ENCODE data around the gene ZNF521.
"Not testable (repeated sequence)": the region's sequence is repeated elsewhere in the genome, so short reads cannot be mapped to it uniquely, and the experiment has no call there.

ZNF521 gene

GRCh38 chr18:25279556-25279955 lies 72.4 kb downstream of the ZNF521 start:
- no peak for TF ChIP-seq CTCF (IDR thresholded peaks at IDR 0.05)
- no peaks in the 10 kb centered on the region for H3K36me3 ChIP-seq
- H3K4me1 ChIP-seq (ENCODE audit: control insufficient read depth in 1 of 2, insufficient read depth in 1 of 2, low read depth in 1 of 2, low read length in 1 of 2), result peaks cover 0 to 13% of the 10 kb centered on the region in 2 experiments
- no peak overlapping the region for H3K27ac ChIP-seq
- peaks cover 9% of the 10 kb centered on the region for H3K27me3 ChIP-seq
- no peak overlapping the region for H3K4me3 ChIP-seq (ENCODE audit: low read depth in 1 of 2, low read length in 1 of 2)
- H3K9me3 ChIP-seq, result no peaks in the 10 kb centered on the region

- Histone ChIP-seq H3K27me3 (peaks cover 9% of the 10 kb centered on the region), H3K4me3 (ENCODE audit: low read depth in 1 of 2, low read length in 1 of 2) (no peak overlapping the region), H3K4me1 (ENCODE audit: control insufficient read depth in 1 of 2, insufficient read depth in 1 of 2, low read depth in 1 of 2, low read length in 1 of 2) (peaks cover 0 to 9% of the 10 kb centered on the region in 2 experiments), H3K27ac (no peak overlapping the region), H3K36me3 (no peaks in the 10 kb centered on the region), H3K9me3 (no peaks in the 10 kb centered on the region)
- no peak for TF ChIP-seq CTCF (IDR thresholded peaks at IDR 0.05)
Measured at GRCh38 chr18:25279133-25279532, 72.8 kb downstream of the ZNF521 start.

GRCh38 chr18:25278394-25278793 lies 73.6 kb downstream of the ZNF521 start:
- Histone ChIP-seq H3K4me3 (ENCODE audit: low read depth in 1 of 2, low read length in 1 of 2) (no peak overlapping the region), H3K9me3 (no peaks in the 10 kb centered on the region), H3K27ac (no peak overlapping the region), H3K36me3 (no peaks in the 10 kb centered on the region), H3K4me1 (ENCODE audit: control insufficient read depth in 1 of 2, insufficient read depth in 1 of 2, low read depth in 1 of 2, low read length in 1 of 2) (peaks cover 0 to 6% of the 10 kb centered on the region in 2 experiments), H3K27me3 (peaks cover 9% of the 10 kb centered on the region)
- no peak for TF ChIP-seq CTCF (IDR thresholded peaks at IDR 0.05)

- Histone ChIP-seq H3K27me3 (no peaks in the 10 kb centered on the region), H3K4me3 (ENCODE audit: low read depth in 1 of 2, low read length in 1 of 2) (no peak overlapping the region), H3K27ac (no peak overlapping the region), H3K4me1 (ENCODE audit: control insufficient read depth in 1 of 2, insufficient read depth in 1 of 2, low read depth in 1 of 2, low read length in 1 of 2) (no peaks in the 10 kb centered on the region), H3K36me3 (no peaks in the 10 kb centered on the region), H3K9me3 (no peaks in the 10 kb centered on the region)
- no peak for TF ChIP-seq CTCF (IDR thresholded peaks at IDR 0.05)
Measured at GRCh38 chr18:25275412-25276001, 76.5 kb downstream of the ZNF521 start.

GRCh38 chr18:25274926-25275325 lies 77.0 kb downstream of the ZNF521 start:
- Histone ChIP-seq H3K36me3 (no peaks in the 10 kb centered on the region), H3K27ac (no peak overlapping the region), H3K4me3 (ENCODE audit: low read depth in 1 of 2, low read length in 1 of 2) (no peak overlapping the region), H3K4me1 (ENCODE audit: control insufficient read depth in 1 of 2, insufficient read depth in 1 of 2, low read depth in 1 of 2, low read length in 1 of 2) (no peaks in the 10 kb centered on the region), H3K9me3 (no peaks in the 10 kb centered on the region), H3K27me3 (no peaks in the 10 kb centered on the region)
- TF ChIP-seq CTCF (IDR thresholded peaks at IDR 0.05), result no peak

- not testable (repeated sequence) for H3K27ac ChIP-seq; H3K36me3 ChIP-seq; H3K4me1 ChIP-seq (ENCODE audit: control insufficient read depth in 1 of 2, insufficient read depth in 1 of 2, low read depth in 1 of 2, low read length in 1 of 2); H3K9me3 ChIP-seq; H3K27me3 ChIP-seq; H3K4me3 ChIP-seq (ENCODE audit: low read depth in 1 of 2, low read length in 1 of 2)
Measured at GRCh38 chr18:25266931-25267527, 84.9 kb downstream of the ZNF521 start.

Measured in neutrophil (primary cell).